BE2C (cell line): ENCODE results near the gene HSFY2. TPM values are rescaled to one million over a fixed set of nuclear protein-coding genes. Genes with fewer than 3 reads are reported as not detected.
"Not testable (repeated sequence)": the region's sequence is repeated elsewhere in the genome, so short reads cannot be mapped to it uniquely, and the experiment has no call there.

Experiments used
- DNase-seq: peaks from one replicate; pipeline ENCODE4 v3.0.0-alpha.2; 2020
- H3K27me3 ChIP-seq: fragments of 250-450 bp; sonication (Bioruptor Pico); 2 replicates; pipeline ENCODE4 v1.5.1; 2020; ENCODE audit warnings: mild to moderate bottlenecking
- H3K36me3 ChIP-seq: fragments of 250-450 bp; sonication (Bioruptor Pico); 2 replicates; pipeline ENCODE4 v1.5.1; 2020; ENCODE audit warnings: mild to moderate bottlenecking
- H3K4me1 ChIP-seq: fragments of 250-450 bp; sonication (Bioruptor Pico); 2 replicates; pipeline ENCODE4 v1.5.1; 2020
- H3K4me3 ChIP-seq: 2 replicates; pipeline ENCODE4 v1.5.1; 2011; ENCODE audit warnings: low read depth, low read length
- H3K9me3 ChIP-seq: fragments of 250-450 bp; sonication (Bioruptor Pico); 2 replicates; pipeline ENCODE4 v1.5.1; 2020
- polyA plus RNA-seq: library from polyadenylated mRNA; unstranded; fragments of >200 nt; gene quantifications from one replicate; pipeline ENCODE4 v1.2.1, GENCODE V29; 2012; ENCODE audit warnings: low read depth, missing spikeins; ENCODE audit not compliant: insufficient read length, insufficient read depth

Gene HSFY2, protein sequence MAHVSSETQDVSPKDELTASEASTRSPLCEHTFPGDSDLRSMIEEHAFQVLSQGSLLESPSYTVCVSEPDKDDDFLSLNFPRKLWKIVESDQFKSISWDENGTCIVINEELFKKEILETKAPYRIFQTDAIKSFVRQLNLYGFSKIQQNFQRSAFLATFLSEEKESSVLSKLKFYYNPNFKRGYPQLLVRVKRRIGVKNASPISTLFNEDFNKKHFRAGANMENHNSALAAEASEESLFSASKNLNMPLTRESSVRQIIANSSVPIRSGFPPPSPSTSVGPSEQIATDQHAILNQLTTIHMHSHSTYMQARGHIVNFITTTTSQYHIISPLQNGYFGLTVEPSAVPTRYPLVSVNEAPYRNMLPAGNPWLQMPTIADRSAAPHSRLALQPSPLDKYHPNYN
- not detected for polyA plus RNA-seq

GRCh38 chrY:18773635-18774034 lies at the start of gene HSFY2:
HSFY2 (minus strand) TSS chrY:18773735; CDS start chrY:18773618, 117 bp downstream.
- not testable (repeated sequence) for H3K36me3 ChIP-seq, H3K27me3 ChIP-seq, H3K4me3 ChIP-seq, H3K9me3 ChIP-seq, DNase-seq, H3K4me1 ChIP-seq

DNA sequence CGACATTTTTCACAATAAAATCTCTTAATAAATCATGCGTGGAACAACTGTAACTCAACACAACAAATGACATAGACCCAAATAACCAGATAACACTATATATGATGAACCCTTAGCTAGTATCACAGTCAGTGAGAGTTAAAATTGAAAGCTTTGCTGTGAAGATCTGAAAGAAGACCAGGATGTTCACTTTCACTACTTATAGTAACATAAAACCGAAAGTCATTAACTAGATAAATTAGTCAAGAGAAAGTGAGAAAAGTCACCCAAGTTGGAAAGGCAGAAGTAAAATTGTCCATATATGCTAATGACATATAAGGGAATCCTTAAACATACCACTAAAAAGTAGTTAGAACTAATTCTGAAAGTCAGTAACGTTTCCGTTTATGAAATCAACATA lies 42.2 kb upstream of the HSFY2 start:
- H3K36me3 ChIP-seq, H3K9me3 ChIP-seq, H3K4me1 ChIP-seq, H3K27me3 ChIP-seq, H3K4me3 ChIP-seq, DNase-seq: not testable (repeated sequence)

DNA sequence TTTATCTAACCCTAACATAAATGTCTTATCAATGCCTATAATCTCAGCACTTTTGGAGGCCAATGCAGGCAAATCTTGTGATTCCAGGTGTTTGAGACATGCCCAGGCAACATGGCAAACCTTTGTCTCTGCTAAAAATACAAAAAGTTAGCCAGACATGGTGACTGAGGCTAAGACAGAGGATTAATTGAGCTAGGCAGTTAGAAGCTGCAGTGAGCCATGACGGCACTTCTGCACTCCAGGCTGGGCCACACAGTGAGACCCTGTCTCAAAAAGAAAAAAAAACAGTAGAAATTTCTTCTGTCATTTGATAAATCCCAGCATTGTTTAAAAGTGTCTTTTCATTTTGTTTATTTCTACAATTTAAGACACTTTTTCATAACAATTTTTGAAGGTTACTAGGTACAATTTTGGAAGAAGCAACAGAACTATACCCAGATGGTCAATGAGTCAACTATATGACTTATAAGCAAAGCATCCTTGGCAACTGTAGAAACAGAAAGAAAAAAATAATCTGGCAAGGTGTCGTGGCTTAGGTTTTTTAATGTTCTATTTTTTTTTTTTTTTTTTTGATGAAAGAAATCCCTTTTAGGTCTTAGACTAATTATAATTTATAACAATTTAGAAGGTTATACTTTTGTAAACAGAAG lies 15.3 kb upstream of the HSFY2 start:
- H3K4me3 ChIP-seq, H3K4me1 ChIP-seq, DNase-seq, H3K27me3 ChIP-seq, H3K36me3 ChIP-seq, H3K9me3 ChIP-seq: not testable (repeated sequence)

DNA sequence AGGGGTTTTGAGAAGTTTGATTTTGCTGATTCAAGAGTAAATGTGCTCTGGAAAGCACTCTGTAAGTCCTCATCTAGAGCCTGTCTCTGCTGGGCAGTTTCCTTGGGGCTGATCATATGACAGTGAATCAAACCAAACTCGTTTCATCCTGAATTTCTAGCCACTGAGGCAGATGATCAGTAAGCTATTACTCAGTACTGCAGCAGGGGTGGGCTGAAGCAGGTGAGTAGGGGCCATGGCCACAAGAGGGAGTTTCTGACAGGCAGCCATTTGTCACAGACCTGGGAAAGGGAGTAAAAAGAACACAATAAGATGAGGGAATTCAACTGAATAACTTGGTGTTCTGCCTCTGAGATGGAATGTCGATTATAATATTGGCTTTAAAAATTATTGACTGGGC lies 19.5 kb downstream of the HSFY2 start:
- H3K4me3 ChIP-seq, H3K27me3 ChIP-seq, H3K9me3 ChIP-seq, H3K4me1 ChIP-seq, DNase-seq, H3K36me3 ChIP-seq: not testable (repeated sequence)

DNA sequence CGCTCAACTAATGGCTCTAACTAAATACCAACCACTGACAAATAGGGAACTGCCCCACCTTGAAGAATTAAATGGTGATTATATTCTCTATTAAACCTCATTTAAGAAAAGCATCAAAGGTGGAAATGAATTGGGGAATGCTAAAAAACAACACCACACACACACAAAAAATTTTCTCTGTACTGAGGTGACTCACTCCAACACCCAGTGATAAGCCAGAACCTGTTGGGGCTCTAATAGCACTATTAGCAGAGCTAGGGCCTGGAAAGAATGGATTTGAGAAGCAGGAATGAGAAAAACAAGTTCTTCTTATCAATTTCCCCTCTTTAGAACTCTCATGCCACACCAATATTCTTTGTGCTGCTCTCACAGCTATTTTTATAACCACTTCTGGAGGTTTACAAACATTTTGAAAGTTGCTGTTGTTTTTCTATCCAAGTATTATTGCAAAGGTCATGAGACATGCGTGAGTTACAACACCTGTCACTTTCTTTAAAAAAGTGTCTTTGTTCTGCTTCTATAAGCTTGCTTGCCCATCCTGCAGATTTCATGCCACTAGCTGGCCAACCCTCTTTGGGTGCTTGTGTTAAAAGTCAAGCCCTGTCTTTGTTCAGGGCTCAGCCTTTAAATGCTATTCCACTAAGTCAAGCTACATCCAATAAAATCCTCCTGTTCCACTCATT lies 20.3 kb downstream of the HSFY2 start:
- not testable (repeated sequence) for H3K9me3 ChIP-seq, H3K4me1 ChIP-seq, H3K27me3 ChIP-seq, H3K36me3 ChIP-seq, DNase-seq, H3K4me3 ChIP-seq

DNA sequence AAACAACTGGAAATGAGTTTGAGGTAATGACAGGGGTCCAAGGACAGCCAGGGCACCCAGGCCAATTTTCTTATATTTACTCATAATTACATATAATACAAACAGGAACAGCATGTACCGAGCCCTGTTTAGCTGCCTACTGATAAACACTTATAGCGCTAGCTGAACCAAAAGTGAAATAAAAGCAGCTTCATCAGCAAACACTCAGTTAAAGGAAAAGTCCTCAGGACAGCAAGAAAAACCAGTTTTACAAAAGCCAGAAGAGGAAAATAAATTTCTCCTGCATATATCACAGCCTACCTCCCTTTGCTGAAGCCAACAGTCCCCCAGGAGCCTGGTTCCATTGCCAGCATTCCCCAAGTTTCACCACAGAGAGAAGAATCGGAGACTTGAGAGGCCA lies 49.8 kb downstream of the HSFY2 start:
- DNase-seq = not testable (repeated sequence)

More for the DNA sequence above, 49.8 kb downstream of the HSFY2 start:
- not testable (repeated sequence) for H3K9me3 ChIP-seq, H3K4me3 ChIP-seq, H3K36me3 ChIP-seq, H3K27me3 ChIP-seq, H3K4me1 ChIP-seq
